ENCODE data around the gene CRHR2.
"Not testable (repeated sequence)": the region's sequence is repeated elsewhere in the genome, so short reads cannot be mapped to it uniquely, and the experiment has no call there.

CRHR2 gene

GRCh38 chr7:30652132-30652531 is 30.1 kb downstream of the CRHR2 start:
- DNase-seq, result no peak

DNA sequence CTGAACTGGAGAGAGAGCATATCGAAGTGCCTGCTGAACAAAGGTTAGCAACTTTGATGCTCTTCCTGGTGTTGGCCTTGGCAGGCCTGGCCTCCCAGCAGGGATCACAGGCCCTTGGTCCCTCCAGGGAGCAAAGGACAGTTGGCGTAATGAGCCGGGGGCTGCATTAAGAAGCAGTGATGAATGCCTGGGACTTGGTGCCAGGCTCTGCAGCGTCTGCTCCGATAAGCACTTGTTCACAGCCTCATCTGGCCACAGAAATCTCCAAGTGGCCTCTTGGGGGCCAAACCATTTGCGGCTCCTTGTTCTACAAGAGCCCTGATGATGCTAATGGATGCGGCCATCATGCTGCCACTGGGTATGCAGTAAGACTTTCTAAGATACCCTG is 31.8 kb downstream of the CRHR2 start:
- no peak for DNase-seq

DNA sequence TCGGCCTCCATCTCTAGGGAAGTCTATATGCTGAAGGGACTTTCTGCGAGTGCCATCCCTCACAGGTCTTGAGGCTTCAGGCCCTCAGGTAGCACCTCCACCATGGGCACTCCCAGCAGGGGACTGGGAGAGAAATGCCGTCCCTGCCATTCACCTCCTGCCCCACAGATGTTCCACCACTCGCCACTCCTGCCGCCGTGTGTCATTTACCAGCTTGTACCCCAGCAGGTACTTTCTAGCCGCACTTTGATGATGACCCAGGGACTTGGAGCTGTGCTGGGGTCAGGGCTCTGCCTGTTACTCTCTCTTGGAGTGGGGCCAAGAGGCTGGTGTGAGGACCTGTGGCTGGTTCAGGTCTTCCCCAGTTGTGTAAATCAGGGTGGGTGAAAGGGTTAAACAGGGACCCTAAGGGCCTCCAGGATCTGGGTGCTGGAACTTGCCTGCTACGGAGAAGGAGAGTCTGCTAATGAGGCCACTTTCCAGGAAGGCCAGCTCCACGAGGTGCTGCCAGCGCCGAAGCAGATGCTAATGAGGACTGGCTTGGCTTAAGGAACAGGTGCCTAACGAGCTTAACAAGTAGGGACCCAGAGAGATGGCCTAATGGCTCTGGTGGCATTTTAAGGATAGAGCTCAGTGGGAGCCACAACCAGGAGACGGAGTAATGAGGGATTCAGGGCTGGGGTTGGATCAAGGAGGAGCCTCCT is 32.4 kb downstream of the CRHR2 start:
- no peak for DNase-seq

DNA sequence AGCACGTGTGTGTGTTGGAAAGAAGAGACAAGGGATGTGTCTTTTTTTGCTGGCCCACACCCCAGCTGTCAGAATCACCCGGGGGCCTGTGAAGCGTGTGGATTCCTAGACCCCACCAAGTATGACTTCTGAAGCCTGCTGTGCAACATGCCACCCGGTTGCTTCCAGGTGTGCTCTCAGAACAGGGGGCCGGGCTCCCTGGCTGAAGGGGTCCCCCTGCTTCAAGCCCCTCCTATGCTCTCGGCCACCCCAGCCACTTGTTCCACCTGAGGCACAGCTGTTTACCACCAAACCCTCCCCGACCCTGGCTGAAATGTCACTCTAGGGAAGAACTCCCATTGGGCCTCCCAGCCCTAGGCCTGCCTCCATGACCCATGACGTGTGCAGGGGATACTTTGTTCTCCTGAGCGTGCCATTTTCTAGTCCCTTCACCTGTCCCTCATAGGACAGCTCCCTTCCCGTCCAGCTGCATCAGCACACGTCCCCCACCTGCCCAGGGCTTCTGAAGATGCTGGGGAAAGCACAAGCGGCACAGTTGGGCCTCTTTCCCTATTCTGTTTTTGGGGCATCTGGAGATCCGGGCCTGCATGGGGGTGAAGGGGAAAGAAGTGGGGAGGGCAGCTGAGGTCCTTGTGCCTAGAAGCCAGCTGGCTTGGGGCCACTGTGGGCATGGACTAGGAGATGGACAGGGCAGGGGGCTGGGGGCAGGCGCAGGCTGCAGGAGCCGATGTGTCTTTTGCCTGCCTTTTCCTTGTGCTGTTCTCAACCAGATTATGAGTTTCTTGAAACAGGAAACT is 33.3 kb downstream of the CRHR2 start:
- DNase-seq, result no peak

DNA sequence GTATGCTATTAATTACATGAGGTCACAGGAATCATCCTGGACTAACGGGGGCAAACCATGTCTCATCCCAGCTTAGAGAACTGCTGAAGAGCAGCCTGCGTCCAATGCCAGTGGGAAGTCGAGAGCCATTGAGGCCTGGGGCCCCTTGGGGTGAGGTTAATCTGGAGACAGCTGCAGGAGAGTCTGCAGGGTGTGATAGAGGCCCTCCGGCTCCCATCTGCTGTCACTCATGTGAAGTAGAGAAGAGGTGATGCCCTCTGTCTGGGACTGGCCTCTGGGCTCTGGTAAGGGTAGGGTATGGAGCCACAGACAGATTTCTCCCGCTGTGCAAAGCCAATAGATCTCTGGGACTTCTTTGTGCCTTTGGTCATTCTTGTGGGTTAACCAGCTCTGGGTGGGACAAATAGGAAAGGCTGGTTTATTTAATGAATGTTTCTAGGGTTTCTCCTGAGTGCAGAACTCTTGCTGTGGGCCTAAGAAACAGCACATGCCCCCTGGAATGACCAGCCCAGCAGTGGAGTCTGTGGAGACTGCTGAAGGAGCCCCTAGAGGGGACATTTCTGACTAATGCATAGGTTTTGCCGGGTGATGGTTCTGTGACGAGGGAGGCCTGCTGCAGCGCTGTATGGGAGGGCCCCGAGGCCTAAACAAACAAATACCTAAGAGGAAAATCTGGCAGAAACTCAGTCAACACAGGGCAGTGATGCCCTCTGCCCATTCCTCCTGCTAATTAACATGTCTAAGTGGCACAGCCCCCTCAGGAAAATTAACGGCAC is 34.5 kb downstream of the CRHR2 start:
- DNase-seq, result peak in 1 of 2 experiments; percentile 29

GRCh38 chr7:30646154-30646553 is 36.1 kb downstream of the CRHR2 start:
- DNase-seq, result no peak

DNA sequence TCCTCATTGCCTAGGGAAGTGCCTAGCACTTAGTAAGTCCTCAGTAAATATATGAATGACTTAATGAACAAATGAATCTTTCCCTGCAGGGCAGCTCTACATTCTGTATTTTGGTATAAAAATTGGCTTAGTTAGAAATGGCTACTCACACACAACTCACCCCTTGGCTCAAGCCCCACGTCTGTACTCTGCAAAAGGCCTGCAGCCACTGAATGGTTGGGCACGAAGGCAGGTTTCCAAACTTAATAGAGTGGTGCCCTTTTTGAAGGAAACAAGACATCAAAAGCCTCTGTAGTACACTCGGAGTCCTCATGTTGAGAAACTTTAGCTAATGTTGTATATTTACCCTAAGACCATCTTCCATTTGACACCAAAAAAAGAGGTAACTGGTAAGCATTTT is 36.6 kb downstream of the CRHR2 start:
- no peak for DNase-seq

- DNase-seq, result no peak
These were observed 37.8 kb downstream of the CRHR2 start for GRCh38 chr7:30644286-30644955.

- no peak for DNase-seq
These were observed 39.5 kb downstream of the CRHR2 start for GRCh38 chr7:30642789-30643188.

- DNase-seq, result not testable (repeated sequence)
These were observed 39.9 kb downstream of the CRHR2 start for GRCh38 chr7:30642322-30642721.

DNA sequence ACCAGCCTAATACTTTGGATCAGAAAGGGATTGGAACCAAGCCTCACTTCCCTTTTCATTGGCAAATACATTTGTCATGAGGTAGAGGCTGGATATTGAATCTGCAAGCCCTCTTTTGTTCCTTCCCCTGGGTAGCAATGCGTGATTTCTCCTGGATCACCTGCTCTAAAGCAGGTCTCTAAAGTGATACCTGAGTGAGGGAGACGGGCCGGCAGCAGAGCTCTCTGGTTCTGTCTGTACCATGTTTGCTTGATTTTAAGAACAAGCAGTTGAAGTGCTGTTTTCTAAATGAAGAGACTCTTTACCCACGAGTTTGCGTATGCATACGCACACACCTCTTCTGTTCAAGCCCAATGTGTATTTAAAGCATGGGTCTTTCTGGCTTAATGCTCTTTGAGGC is 46.5 kb downstream of the CRHR2 start:
- no peak for DNase-seq

GRCh38 chr7:30634634-30635201 is 47.5 kb downstream of the CRHR2 start:
- no peak for DNase-seq

GRCh38 chr7:30634193-30634626 is 48.0 kb downstream of the CRHR2 start:
- DNase-seq, result no peak

DNA sequence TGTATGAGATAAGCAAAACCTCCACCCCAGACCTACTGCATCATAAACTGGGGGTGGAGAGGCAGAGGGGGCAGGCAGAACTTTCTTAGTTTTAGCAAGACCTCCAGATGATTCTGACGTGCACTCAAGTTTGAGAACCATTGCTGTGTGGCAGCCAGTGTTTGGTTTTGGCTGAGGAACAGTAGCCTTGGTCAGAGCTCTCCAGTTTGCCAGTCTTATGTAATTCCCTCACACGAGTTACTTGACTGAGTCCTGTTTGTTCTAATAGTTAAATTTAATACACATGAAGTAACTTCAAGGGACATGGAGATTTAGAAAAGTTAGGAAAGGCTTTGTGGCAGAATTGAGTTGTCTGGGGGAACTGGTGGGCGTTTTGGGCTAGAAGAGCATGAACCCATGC is 49.0 kb downstream of the CRHR2 start:
- DNase-seq, result no peak

GRCh38 chr7:30630986-30631385 is 51.3 kb downstream of the CRHR2 start:
- no peak for DNase-seq

DNA sequence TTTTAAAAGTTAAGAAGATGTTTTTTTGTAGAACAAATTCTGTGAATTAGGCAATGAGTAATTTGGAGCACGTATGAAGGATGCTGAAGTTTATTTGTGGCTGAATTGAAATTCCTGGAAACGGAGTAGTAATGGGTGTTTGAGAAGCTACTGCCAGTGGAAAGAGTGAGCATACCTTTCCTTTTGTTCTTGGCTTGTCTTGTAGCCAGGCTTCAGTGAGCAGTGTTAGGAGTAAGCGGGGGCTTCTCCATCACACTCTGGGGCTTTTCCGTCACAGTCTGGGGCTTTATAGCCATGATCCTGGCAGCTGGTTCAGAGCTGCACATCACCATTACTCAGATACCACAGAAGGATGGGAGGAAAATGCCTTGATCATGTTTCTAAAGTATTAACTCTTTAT is 55.2 kb downstream of the CRHR2 start:
- DNase-seq, result no peak

DNA sequence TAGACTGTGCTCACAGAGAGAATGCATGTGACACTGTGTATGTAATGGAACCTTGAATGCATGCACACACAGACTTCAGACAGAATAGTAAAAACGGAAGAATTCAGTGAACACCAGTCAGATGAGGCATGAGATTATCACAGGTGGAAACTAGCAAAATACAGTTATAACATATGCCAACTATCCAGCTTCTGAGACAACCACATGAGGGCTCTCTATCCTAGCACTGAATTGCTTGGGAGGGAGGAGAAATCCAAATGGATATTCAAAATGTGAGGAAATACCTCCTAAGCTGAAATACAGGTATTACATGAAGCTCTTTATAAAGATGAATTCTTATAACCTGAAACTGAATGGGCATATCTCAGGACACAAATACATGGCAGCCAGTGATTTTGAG is 57.0 kb downstream of the CRHR2 start:
- no peak for DNase-seq

DNA sequence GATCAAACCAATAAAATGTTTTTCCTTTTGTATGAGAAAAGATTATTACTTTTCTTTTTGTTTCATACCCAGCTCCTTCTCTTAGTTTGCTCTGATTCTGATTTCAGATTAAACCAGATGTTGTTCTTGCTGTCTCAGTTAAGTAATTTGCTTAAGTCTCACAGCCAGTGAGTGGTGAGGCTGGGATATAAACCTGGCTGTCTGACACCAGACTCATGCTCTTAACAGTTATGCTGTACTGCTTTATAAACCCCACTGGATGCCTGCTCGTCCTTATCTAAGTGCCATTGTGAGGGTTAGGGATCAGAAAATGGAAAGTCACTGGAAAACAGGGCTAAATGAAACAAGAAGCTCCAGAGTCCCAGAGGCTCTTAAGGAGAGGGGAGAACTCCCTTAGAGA is 63.3 kb downstream of the CRHR2 start:
- DNase-seq, result no peak

GRCh38 chr7:30618080-30618676 is 64.1 kb downstream of the CRHR2 start:
- no peak for DNase-seq

DNA sequence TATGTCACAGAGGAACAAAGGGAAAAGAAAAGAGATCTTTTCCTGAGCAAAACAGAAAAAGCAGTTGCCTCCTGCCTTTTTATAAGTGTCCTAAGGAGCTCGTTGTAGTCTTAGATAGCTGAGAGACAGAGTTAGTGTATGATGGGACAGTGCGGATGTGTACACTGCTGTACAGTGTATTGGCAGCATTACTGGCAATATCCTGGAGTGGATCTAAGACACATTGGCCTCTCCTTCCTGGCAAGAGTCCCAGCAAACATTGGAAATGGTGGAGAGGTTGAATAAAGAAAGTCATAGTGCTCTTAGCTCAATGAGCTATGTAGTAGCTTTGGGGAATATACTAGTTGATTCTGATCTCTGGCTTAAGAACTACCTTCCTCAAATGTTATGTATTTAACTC is 64.9 kb downstream of the CRHR2 start:
- DNase-seq, result no peak

DNA sequence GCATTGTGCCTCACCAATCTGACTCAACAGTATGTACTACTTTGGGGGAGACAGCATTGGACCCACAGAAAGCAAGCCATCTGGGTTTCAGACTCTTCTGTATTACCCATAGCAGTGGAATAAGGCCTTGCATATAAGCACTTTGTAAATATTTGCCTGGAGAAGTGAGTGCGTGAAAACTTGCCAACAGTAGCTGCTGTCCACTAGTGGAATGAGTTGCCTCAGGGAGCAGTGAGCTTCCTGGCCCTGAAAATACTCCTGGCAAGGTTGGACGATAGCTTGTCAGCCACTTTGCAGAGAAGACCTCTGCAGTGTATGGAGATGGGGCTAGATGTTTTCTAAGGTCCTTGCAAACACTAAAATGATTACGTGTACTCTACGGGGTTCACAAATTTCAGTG is 65.9 kb downstream of the CRHR2 start:
- DNase-seq, result no peak
